K562 (cell line): Measurements from ENCODE around the gene ADAMTS15.

Source experiments
- CTCF ChIP-seq, 3 experiments: IDR thresholded peaks in 2 of 3; conservative IDR thresholded peaks in 1 of 3; 2 replicates each; pipeline ENCODE4 v1.5.1; 2011 to 2012; ENCODE audit warnings: low read length in 3 of 3, mild to moderate bottlenecking in 3 of 3, control low read depth in 2 of 3, improper control_type of control experiment in 1 of 3, inconsistent platforms in 1 of 3, low read depth in 1 of 3, mixed read lengths in 1 of 3, moderate library complexity in 1 of 3; ENCODE audit not compliant: insufficient read depth in 2 of 3
- FIP1L1 ChIP-seq: fragments of 200-400 bp; formaldehyde crosslinking; IDR thresholded peaks from 2 replicates; pipeline ENCODE4 v1.6.1; 2018; ENCODE audit warnings: mild to moderate bottlenecking, low read depth, low read length; ENCODE audit not compliant: poor library complexity, severe bottlenecking
- JUND ChIP-seq, 2 experiments: IDR thresholded peaks; 2 replicates in 1 of 2; 3 replicates in 1 of 2; pipeline ENCODE4 v1.6.1; 2011; ENCODE audit warnings: borderline replicate concordance in 2 of 2, low read depth in 2 of 2, low read length in 2 of 2, improper control_type of control experiment in 1 of 2, missing biosample characterization in 1 of 2, missing genetic modification characterization in 1 of 2, missing genetic modification reagents in 1 of 2
- MAX ChIP-seq: sonication (generic); formaldehyde crosslinking; IDR thresholded peaks from 2 replicates; pipeline ENCODE4 v1.9.0; 2022; ENCODE audit warnings: mild to moderate bottlenecking, missing genetic modification reagents
- MYC ChIP-seq, 2 experiments: fragments of 250-450 bp in 1 of 2; sonication (Bioruptor Pico) in 1 of 2; IDR thresholded peaks; 2 replicates each; pipeline versions ENCODE4 v1.5.1 to v1.6.1; 2012 to 2021; ENCODE audit warnings: low read depth in 2 of 2, borderline replicate concordance in 1 of 2, improper control_type of control experiment in 1 of 2, low read length in 1 of 2, mild to moderate bottlenecking in 1 of 2, moderate library complexity in 1 of 2
- POLR2A ChIP-seq: fragments of 450-650 bp; conservative IDR thresholded peaks from 2 replicates; pipeline ENCODE4 v1.6.1; 2016
- RERE ChIP-seq: sonication (generic); formaldehyde crosslinking; IDR thresholded peaks from 2 replicates; pipeline ENCODE4 v1.8.0; 2023; ENCODE audit warnings: missing genetic modification reagents, mild to moderate bottlenecking, borderline replicate concordance
- TRIM28 ChIP-seq: fragments of 450-650 bp; IDR thresholded peaks from 2 replicates; pipeline ENCODE4 v1.6.1; 2017

- TF ChIP-seq TRIM28 (no peak), JUND (IDR thresholded peaks at IDR 0.05; ENCODE audit: borderline replicate concordance, low read depth, low read length) (no peak), JUND (tag; IDR thresholded peaks at IDR 0.05; ENCODE audit: borderline replicate concordance, low read depth, low read length) (no peak), POLR2A (no peak), MYC (IDR thresholded peaks at IDR 0.05; ENCODE audit: low read depth, low read length) (no peak), MYC (CRISPR knock-in tag; IDR thresholded peaks at IDR 0.05; ENCODE audit: borderline replicate concordance, low read depth) (no peak), CTCF (IDR thresholded peaks at IDR 0.05 in 2 of 3, conservative IDR thresholded peaks at IDR 0.05 in 1 of 3; ENCODE audit: insufficient read depth in 2 of 3, low read depth in 1 of 3, low read length in 3 of 3) (no peak), RERE (CRISPR knock-in tag) (no peak), MAX (CRISPR knock-in tag) (no peak), FIP1L1 (no peak)
These were observed 37.5 kb downstream of the ADAMTS15 start for GRCh38 chr11:130485983-130486382.
